Trophoblast cell (in vitro differentiated cells and primary cell): Measurements from ENCODE around the gene CHFR. TPM values are rescaled to one million over a fixed set of nuclear protein-coding genes. Genes with fewer than 3 reads are reported as not detected.
"Not testable (repeated sequence)": the region's sequence is repeated elsewhere in the genome, so short reads cannot be mapped to it uniquely, and the experiment has no call there.

Source experiments
- DNase-seq, 2 donors: peaks; one replicate each; pipeline ENCODE4 v3.0.0-alpha.2; 2016
- H2AFZ ChIP-seq: 2 replicates; pipeline ENCODE4 v1.6.1; 2013; ENCODE audit warnings: low read length, moderate library complexity, mild to moderate bottlenecking; ENCODE audit not compliant: insufficient read depth, poor library complexity
- H2AK5ac ChIP-seq: 2 replicates; pipeline ENCODE4 v1.6.1; 2013; ENCODE audit warnings: mild to moderate bottlenecking, low read length
- H2BK120ac ChIP-seq: 2 replicates; pipeline ENCODE4 v1.6.1; 2013; ENCODE audit warnings: low read length, mild to moderate bottlenecking, moderate library complexity; ENCODE audit not compliant: insufficient read depth, poor library complexity
- H2BK12ac ChIP-seq: 2 replicates; pipeline ENCODE4 v1.6.1; 2013; ENCODE audit warnings: mild to moderate bottlenecking, low read length, moderate library complexity
- H2BK5ac ChIP-seq: 2 replicates; pipeline ENCODE4 v1.6.1; 2013; ENCODE audit warnings: low read length, low read depth, moderate library complexity, mild to moderate bottlenecking; ENCODE audit not compliant: poor library complexity
- H3K14ac ChIP-seq: 2 replicates; pipeline ENCODE4 v1.6.1; 2013; ENCODE audit warnings: mild to moderate bottlenecking, low read length
- H3K18ac ChIP-seq: 2 replicates; pipeline ENCODE4 v1.6.1; 2013; ENCODE audit warnings: mild to moderate bottlenecking, low read length
- H3K23ac ChIP-seq: 2 replicates; pipeline ENCODE4 v1.6.1; 2013; ENCODE audit warnings: low read length
- H3K27ac ChIP-seq: 2 replicates; pipeline ENCODE4 v1.5.1; 2013; ENCODE audit warnings: low read depth, mild to moderate bottlenecking, inconsistent platforms, low read length, moderate library complexity
- H3K27me3 ChIP-seq: 2 replicates; pipeline ENCODE4 v1.6.1; 2013; ENCODE audit warnings: inconsistent platforms, mild to moderate bottlenecking, low read length, moderate library complexity; ENCODE audit not compliant: insufficient read depth
- H3K36me3 ChIP-seq, 2 experiments: 1 replicate in 1 of 2; 2 replicates in 1 of 2; pipeline ENCODE4 v1.6.1; 2013; ENCODE audit warnings: low read length in 2 of 2, mild to moderate bottlenecking in 2 of 2, moderate library complexity in 1 of 2; ENCODE audit not compliant: insufficient read depth in 2 of 2, control insufficient read depth in 1 of 2
- H3K4ac ChIP-seq: 2 replicates; pipeline ENCODE4 v1.6.1; 2013; ENCODE audit warnings: low read depth, mild to moderate bottlenecking, low read length, moderate library complexity
- H3K4me1 ChIP-seq, 2 experiments: 1 replicate in 1 of 2; 2 replicates in 1 of 2; pipeline ENCODE4 v1.6.1; 2013; ENCODE audit warnings: low read length in 2 of 2, mild to moderate bottlenecking in 2 of 2, moderate library complexity in 1 of 2; ENCODE audit not compliant: insufficient read depth in 2 of 2, control insufficient read depth in 1 of 2
- H3K4me2 ChIP-seq: 2 replicates; pipeline ENCODE4 v1.6.1; 2013; ENCODE audit warnings: inconsistent platforms, mild to moderate bottlenecking, low read length, moderate library complexity
- H3K4me3 ChIP-seq: 2 replicates; pipeline ENCODE4 v1.5.1; 2013; ENCODE audit warnings: mild to moderate bottlenecking, low read depth, low read length, inconsistent platforms
- H3K79me1 ChIP-seq: one replicate; pipeline ENCODE4 v1.6.1; 2013; ENCODE audit warnings: low read length
- H3K79me2 ChIP-seq: 2 replicates; pipeline ENCODE4 v1.6.1; 2013; ENCODE audit warnings: low read length, mild to moderate bottlenecking; ENCODE audit not compliant: control insufficient read depth, insufficient read depth, poor library complexity
- H3K9ac ChIP-seq: 2 replicates; pipeline ENCODE4 v1.6.1; 2013; ENCODE audit warnings: mild to moderate bottlenecking, low read length
- H3K9me3 ChIP-seq: 2 replicates; pipeline ENCODE4 v1.6.1; 2013; ENCODE audit warnings: low read depth, mild to moderate bottlenecking, control low read depth, inconsistent platforms, low read length; ENCODE audit not compliant: insufficient read depth
- H4K12ac ChIP-seq: 2 replicates; pipeline ENCODE4 v1.6.1; 2013; ENCODE audit warnings: low read depth, mild to moderate bottlenecking, low read length, moderate library complexity
- H4K8ac ChIP-seq: 2 replicates; pipeline ENCODE4 v1.6.1; 2013; ENCODE audit warnings: low read depth, mild to moderate bottlenecking, low read length, moderate library complexity
- H4K91ac ChIP-seq: one replicate; pipeline ENCODE4 v1.6.1; 2013; ENCODE audit warnings: low read depth, mild to moderate bottlenecking, low read length, moderate library complexity
- WGBS: extraction: QIAGEN DNeasy Blood & Tissue Kit; methylation state at CpG from one replicate; pipeline ENCODE4 v1.1.7; 2013; ENCODE audit warnings: missing lambda C conversion rate; ENCODE audit not compliant: insufficient read length, insufficient coverage; ENCODE audit errors: extremely low coverage; 5-methylcytosine and 5-hydroxymethylcytosine counted together
- polyA plus RNA-seq: library from polyadenylated mRNA; stranded (reverse); fragments of 200-250 nt; gene quantifications from 2 replicates; pipeline ENCODE4 v1.2.3, GENCODE V29; 2013

Gene CHFR, protein sequence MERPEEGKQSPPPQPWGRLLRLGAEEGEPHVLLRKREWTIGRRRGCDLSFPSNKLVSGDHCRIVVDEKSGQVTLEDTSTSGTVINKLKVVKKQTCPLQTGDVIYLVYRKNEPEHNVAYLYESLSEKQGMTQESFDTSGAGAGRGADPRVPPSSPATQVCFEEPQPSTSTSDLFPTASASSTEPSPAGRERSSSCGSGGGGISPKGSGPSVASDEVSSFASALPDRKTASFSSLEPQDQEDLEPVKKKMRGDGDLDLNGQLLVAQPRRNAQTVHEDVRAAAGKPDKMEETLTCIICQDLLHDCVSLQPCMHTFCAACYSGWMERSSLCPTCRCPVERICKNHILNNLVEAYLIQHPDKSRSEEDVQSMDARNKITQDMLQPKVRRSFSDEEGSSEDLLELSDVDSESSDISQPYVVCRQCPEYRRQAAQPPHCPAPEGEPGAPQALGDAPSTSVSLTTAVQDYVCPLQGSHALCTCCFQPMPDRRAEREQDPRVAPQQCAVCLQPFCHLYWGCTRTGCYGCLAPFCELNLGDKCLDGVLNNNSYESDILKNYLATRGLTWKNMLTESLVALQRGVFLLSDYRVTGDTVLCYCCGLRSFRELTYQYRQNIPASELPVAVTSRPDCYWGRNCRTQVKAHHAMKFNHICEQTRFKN
- polyA plus RNA-seq: 35.2 and 35.8 TPM in 2 replicates

DNA sequence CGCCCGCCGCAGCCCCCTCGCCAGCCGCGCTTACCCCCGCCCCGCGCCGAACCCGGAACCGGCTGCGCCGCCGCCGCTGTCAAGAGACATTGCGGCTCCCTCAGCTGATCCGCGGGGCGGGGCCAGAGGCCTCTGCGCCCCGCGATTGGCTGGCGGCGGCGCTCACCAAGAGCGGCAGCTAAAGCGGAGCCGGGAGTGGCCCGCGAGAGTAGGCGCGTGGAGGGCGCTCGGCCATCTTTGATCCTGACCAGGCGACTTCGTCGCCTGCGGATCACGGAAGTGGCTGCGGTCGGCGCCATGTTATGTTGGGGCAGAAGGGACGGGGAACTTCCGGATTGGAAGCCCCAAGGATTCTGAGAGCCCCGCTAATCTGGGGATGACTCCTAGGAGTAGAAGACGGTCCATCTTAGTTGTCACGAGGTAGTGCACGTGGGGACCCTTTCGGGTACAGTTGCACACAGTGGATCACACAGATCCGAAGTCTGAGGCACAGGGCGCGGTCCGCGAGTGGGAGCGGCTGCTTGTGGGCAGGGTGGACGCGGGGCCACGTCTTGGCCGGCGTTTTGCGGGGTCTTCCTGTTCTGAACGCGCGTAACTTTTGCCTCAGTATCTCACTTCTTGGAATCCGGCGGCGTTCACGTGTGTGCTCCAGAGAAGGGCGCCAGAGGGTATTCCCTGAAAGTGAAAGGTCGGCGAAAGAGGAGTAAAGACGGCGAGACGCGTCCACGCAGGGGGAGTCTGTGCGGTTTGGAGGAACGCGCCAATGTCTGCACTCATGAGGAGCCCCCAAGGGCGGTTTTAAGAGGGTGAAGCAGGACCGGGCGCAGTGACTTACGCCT lies at the start of gene CHFR:
Gene CHFR, minus strand, starts transcription at position 93 of the 839 bp plus-strand sequence. CDS start 277 bp downstream, outside the sequence.
- Histone ChIP-seq H3K4ac (peak within 1 kb of the TSS; percentile 97), H2BK120ac (peak within 1 kb of the TSS; percentile 70), H3K4me2 (peak within 1 kb of the TSS; percentile 87), H4K12ac (peak within 1 kb of the TSS; percentile 100), H3K27me3 (no peaks in the 10 kb centered on the region), H3K9ac (peak within 1 kb of the TSS; percentile 92), H3K18ac (peak within 1 kb of the TSS; percentile 98), H3K4me1 (peaks cover 0 to 3% of the 10 kb centered on the region in 2 experiments), H3K36me3 (peaks cover 10 to 13% of the 10 kb centered on the region in 2 experiments), H2BK12ac (no peak within 1 kb of the TSS), H4K91ac (peak within 1 kb of the TSS; percentile 98), H3K27ac (peak within 1 kb of the TSS; percentile 92), H3K23ac (no peak within 1 kb of the TSS), H2AK5ac (peak within 1 kb of the TSS; percentile 89), H3K79me2 (peaks cover 9% of the 10 kb centered on the region), H4K8ac (peak within 1 kb of the TSS; percentile 100), H2AFZ (peak within 1 kb of the TSS; percentile 99), H3K4me3 (peak within 1 kb of the TSS; percentile 95), H3K79me1 (peaks cover 8% of the 10 kb centered on the region), H3K14ac (peak within 1 kb of the TSS; percentile 99), H2BK5ac (peak within 1 kb of the TSS; percentile 94), H3K9me3 (peaks cover 4% of the 10 kb centered on the region)
- no CpG with 5 or more reads among the region's 84 CpGs for WGBS
- peak; percentile 99 for DNase-seq

DNA sequence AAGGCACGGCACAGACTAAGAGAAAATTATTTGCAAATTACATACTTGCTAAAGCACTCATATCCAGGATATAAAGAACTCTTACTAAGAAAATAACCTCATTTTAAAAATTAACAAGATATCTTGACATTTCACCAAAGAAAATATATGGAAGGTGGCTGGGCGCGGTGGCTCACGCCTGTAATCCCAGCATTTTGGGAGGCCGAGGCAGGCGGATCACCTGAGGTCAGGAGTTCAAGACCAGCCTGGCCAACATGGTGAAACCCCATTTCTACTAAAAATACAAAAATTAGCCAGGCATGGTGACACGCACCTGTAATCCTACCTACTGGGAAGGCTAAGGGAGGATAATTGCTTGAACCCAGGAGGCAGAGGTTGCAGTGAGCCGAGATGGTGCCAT lies 49.5 kb upstream of the CHFR start:
- not testable (repeated sequence) for H3K79me2 ChIP-seq, H3K9ac ChIP-seq, H3K23ac ChIP-seq, H2AK5ac ChIP-seq, H3K4ac ChIP-seq, H2BK120ac ChIP-seq, H3K14ac ChIP-seq, H3K27ac ChIP-seq, H4K12ac ChIP-seq, H4K8ac ChIP-seq, H3K79me1 ChIP-seq, H4K91ac ChIP-seq, H3K18ac ChIP-seq, H3K4me1 ChIP-seq, H3K4me2 ChIP-seq, DNase-seq, H2AFZ ChIP-seq, H2BK12ac ChIP-seq, H3K27me3 ChIP-seq, H2BK5ac ChIP-seq, H3K4me3 ChIP-seq
- Histone ChIP-seq H3K9me3 (peaks cover 29% of the 10 kb centered on the region), H3K36me3 (peaks cover 21 to 26% of the 10 kb centered on the region in 2 experiments)
- WGBS: no CpG with 5 or more reads among the region's 8 CpGs

DNA sequence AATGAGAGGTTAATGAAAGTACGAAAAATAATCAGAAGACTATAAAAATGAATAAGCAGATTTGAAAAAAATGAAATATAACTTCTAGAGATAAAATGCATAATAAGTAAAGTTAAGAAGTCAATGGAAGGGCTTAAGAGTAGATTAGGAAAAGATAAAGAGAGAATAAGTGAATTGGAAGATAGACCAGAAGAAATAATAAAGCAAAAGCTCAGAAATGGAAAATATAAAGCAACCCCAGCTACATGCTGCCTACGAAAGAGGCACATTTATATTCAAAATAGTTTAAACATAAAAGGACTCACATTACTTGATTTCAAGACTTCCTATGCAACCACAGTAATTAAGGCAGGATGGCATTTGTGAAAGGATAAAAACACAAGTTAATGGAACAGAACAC lies 48.8 kb upstream of the CHFR start:
- WGBS: no CpG with 5 or more reads among the region's 2 CpGs
- Histone ChIP-seq H3K4me3 (no peak overlapping the region), H2BK5ac (no peak overlapping the region), H3K79me1 (no peaks in the 10 kb centered on the region), H2AFZ (no peak overlapping the region), H3K23ac (no peak overlapping the region), H3K4me1 (no peaks in the 10 kb centered on the region), H3K9ac (no peak overlapping the region), H3K4ac (no peak overlapping the region), H3K27me3 (no peaks in the 10 kb centered on the region), H3K18ac (no peak overlapping the region), H3K14ac (no peak overlapping the region), H2BK12ac (no peak overlapping the region), H4K8ac (no peak overlapping the region), H4K91ac (no peak overlapping the region), H4K12ac (no peak overlapping the region), H3K27ac (no peak overlapping the region), H3K79me2 (no peaks in the 10 kb centered on the region), H2AK5ac (no peak overlapping the region), H3K36me3 (peaks cover 16 to 22% of the 10 kb centered on the region in 2 experiments), H2BK120ac (no peak overlapping the region), H3K9me3 (peaks cover 25% of the 10 kb centered on the region), H3K4me2 (no peak overlapping the region)
- DNase-seq: no peak

DNA sequence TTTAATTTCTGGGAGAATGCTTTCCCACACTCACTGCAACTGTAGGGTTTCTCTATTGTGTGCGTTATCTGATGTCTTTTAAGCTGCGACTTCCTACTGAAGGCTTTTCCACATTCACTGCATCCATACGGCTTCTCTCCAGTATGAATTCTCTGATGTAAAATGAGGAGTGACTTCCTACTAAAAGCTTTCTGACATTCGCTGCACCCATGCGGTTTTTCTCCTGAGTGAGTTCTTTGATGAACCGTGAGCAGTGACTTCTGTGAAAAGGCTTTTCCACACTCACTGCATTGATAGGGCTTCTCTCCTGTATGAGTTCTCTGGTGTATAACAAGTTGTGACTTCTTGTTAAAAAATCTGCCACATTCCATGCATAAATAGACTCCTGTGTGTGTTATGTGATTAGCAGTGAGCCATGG lies 39.0 kb upstream of the CHFR start:
- no peak overlapping the region for H4K8ac ChIP-seq
- no CpG with 5 or more reads among the region's 6 CpGs for WGBS
- no peak overlapping the region for H2AK5ac ChIP-seq
- DNase-seq: no peak
- no peak overlapping the region for H2AFZ ChIP-seq
- H3K9ac ChIP-seq: no peak overlapping the region
- no peak overlapping the region for H3K4me2 ChIP-seq
- no peak overlapping the region for H2BK120ac ChIP-seq
- no peak overlapping the region for H3K23ac ChIP-seq
- H3K79me2 ChIP-seq: no peaks in the 10 kb centered on the region
- no peak overlapping the region for H4K91ac ChIP-seq
- no peak overlapping the region for H3K14ac ChIP-seq
- H3K18ac ChIP-seq: no peak overlapping the region
- no peak overlapping the region for H3K4me3 ChIP-seq
- H3K4ac ChIP-seq: no peak overlapping the region
- H4K12ac ChIP-seq: no peak overlapping the region
- peaks cover 32% of the 10 kb centered on the region for H3K9me3 ChIP-seq
- no peaks in the 10 kb centered on the region for H3K79me1 ChIP-seq
- H3K4me1 ChIP-seq: no peaks in the 10 kb centered on the region
- H3K27ac ChIP-seq: no peak overlapping the region
- H3K27me3 ChIP-seq: peaks cover 5% of the 10 kb centered on the region
- peaks cover 10 to 20% of the 10 kb centered on the region in 2 experiments for H3K36me3 ChIP-seq
- H2BK12ac ChIP-seq: no peak overlapping the region
- H2BK5ac ChIP-seq: no peak overlapping the region
